CD4-positive, alpha-beta T cell treated with Interferon alpha-2 for 1 hour (primary cell): ENCODE measurements around the gene SNRK.

Source experiments
- DNase-seq, 2 donors: peaks; one replicate each; pipeline ENCODE4 v3.0.0-alpha.2; 2020 to 2022

Gene SNRK

GRCh38 chr3:43279082-43279481 lies 7.3 kb upstream of the SNRK start:
- DNase-seq = no peak

GRCh38 chr3:43279532-43279931 lies 6.8 kb upstream of the SNRK start:
- DNase-seq = no peak

- DNase-seq = no peak
Measured at GRCh38 chr3:43281020-43281419, 5.3 kb upstream of the SNRK start.

- DNase-seq = no peak
Measured at GRCh38 chr3:43284171-43284570, 2.2 kb upstream of the SNRK start.

- no peak for DNase-seq
Measured at GRCh38 chr3:43285644-43286043, 696 bp upstream of the SNRK start.

GRCh38 chr3:43286841-43287499 lies 630 bp downstream of the SNRK start:
- DNase-seq = peak; percentile 9 to 50

GRCh38 chr3:43287500-43287873 lies 1.1 kb downstream of the SNRK start:
- DNase-seq = no peak

- DNase-seq = peak in 1 of 2 donors; percentile 58
Measured at GRCh38 chr3:43288366-43288765, 2.0 kb downstream of the SNRK start.

GRCh38 chr3:43288850-43289249 lies 2.5 kb downstream of the SNRK start:
- no peak for DNase-seq

- DNase-seq = no peak
Measured at GRCh38 chr3:43289401-43289800, 3.1 kb downstream of the SNRK start.

- DNase-seq = peak in 1 of 2 donors; percentile 50
Measured at GRCh38 chr3:43289841-43290470, 3.6 kb downstream of the SNRK start.

- DNase-seq = no peak
Measured at GRCh38 chr3:43290956-43291355, 4.6 kb downstream of the SNRK start.

- DNase-seq = no peak
Measured at GRCh38 chr3:43291546-43291945, 5.2 kb downstream of the SNRK start.

- DNase-seq = no peak
Measured at GRCh38 chr3:43294975-43295374, 8.6 kb downstream of the SNRK start.

GRCh38 chr3:43296565-43296964 lies 10.2 kb downstream of the SNRK start:
- peak; percentile 82 to 84 for DNase-seq

- DNase-seq = no peak
Measured at GRCh38 chr3:43298292-43298691, 12.0 kb downstream of the SNRK start.

GRCh38 chr3:43298761-43299160 lies 12.4 kb downstream of the SNRK start:
- no peak for DNase-seq

GRCh38 chr3:43302116-43302880 lies 16.0 kb downstream of the SNRK start:
- DNase-seq = no peak

GRCh38 chr3:43304126-43304525 lies 17.8 kb downstream of the SNRK start:
- DNase-seq = no peak

GRCh38 chr3:43307226-43307625 lies 20.9 kb downstream of the SNRK start:
- no peak for DNase-seq

- DNase-seq = no peak
Measured at GRCh38 chr3:43307649-43308048, 21.3 kb downstream of the SNRK start.

- DNase-seq = no peak
Measured at GRCh38 chr3:43309372-43310305, 23.3 kb downstream of the SNRK start.
